ENCODE measurements around the gene BEST3. TPM values are rescaled to one million over a fixed set of nuclear protein-coding genes. Genes with fewer than 3 reads are reported as not detected.

Gene BEST3
- total RNA-seq, 6 experiments from 2014 or later = not detected

GRCh38 chr12:69685810-69686209, 13.3 kb downstream of the BEST3 start:
- ATAC-seq (no peak), DNase-seq (no peak)
- Histone ChIP-seq H3K9me3 (no peaks in the 10 kb centered on the region), H3K27ac (no peak overlapping the region), H3K4me3 (no peak overlapping the region), H3K27me3 (no peaks in the 10 kb centered on the region), H3K4me1 (no peaks in the 10 kb centered on the region), H3K36me3 (no peaks in the 10 kb centered on the region)
- 100% methylated on average over 2 of the region's 2 CpGs for WGBS (ENCODE audit: insufficient coverage, low coverage, low lambda C conversion rate, missing lambda C conversion rate)
- intact Hi-C loops (cut with DNase I) = no loop called here
- TF ChIP-seq CTCF (IDR thresholded peaks at IDR 0.05) (no peak), POLR2A (IDR thresholded peaks at IDR 0.05) (no peak)

DNA sequence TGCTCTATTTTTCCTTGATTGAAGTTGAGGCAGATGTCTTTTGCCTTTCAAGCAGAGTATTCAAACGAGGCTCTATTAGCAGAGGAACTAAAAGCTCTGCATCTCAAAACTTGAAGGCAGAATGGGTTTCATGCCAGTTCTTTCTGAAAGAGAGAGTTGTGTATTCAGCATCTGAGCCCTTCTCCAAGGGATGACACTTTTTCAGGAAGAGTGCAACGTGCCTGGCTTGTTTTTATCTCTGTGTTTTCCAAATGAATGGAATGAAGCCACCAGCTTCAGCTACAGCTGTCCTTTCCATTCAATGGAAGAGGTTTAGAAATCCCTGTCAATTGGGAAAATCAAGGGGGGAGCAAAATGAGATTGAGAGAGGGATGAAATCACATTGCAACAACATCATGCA, 14.6 kb downstream of the BEST3 start:
- H3K27ac ChIP-seq = no peak overlapping the region
- H3K4me3 ChIP-seq = no peak overlapping the region
- TF ChIP-seq CTCF (IDR thresholded peaks at IDR 0.05) = no peak
- TF ChIP-seq POLR2A (IDR thresholded peaks at IDR 0.05) = no peak
- H3K27me3 ChIP-seq = no peaks in the 10 kb centered on the region
- no peak for DNase-seq
- no peaks in the 10 kb centered on the region for H3K9me3 ChIP-seq
- intact Hi-C loops (cut with DNase I) = no loop called here
- H3K36me3 ChIP-seq = no peaks in the 10 kb centered on the region
- no peaks in the 10 kb centered on the region for H3K4me1 ChIP-seq
- no peak for ATAC-seq
- whole genome bisulfite sequencing (ENCODE audit: insufficient coverage, low coverage, low lambda C conversion rate, missing lambda C conversion rate) = 34% methylated on average over 2 of the region's 2 CpGs

GRCh38 chr12:69682110-69682755, 16.9 kb downstream of the BEST3 start:
- Histone ChIP-seq H3K4me3 (no peak overlapping the region), H3K9me3 (no peaks in the 10 kb centered on the region), H3K36me3 (no peaks in the 10 kb centered on the region), H3K4me1 (no peaks in the 10 kb centered on the region), H3K27ac (no peak overlapping the region), H3K27me3 (no peaks in the 10 kb centered on the region)
- 75% methylated on average over 2 of the region's 2 CpGs for WGBS (ENCODE audit: insufficient coverage, low coverage, low lambda C conversion rate, missing lambda C conversion rate)
- TF ChIP-seq CTCF (IDR thresholded peaks at IDR 0.05) (no peak), POLR2A (IDR thresholded peaks at IDR 0.05) (no peak)
- intact Hi-C loops (cut with DNase I) = no loop called here
- ATAC-seq = peak; percentile 39 to 64 (median 54)
- no peak for DNase-seq

DNA sequence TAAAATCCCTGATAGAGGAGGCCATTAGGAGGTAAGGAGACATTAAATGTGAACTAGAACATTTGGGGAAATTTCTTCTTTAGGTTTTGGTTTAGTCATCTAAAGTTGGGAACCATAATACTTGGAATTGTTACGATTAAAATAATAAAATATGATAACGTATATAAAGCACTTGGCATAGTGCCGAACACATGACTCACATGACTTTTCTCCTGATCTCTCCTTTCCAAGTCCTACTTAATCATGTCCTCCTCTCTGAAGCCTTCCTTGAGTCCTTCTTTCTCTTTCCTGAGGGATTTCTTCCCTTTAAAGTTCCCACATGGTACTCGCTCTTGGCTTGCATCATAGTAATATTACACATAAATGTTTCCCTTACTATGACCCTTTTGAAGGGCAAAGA, 20.0 kb downstream of the BEST3 start:
- Histone ChIP-seq H3K4me3 (no peak overlapping the region), H3K36me3 (no peaks in the 10 kb centered on the region), H3K4me1 (no peaks in the 10 kb centered on the region), H3K9me3 (no peaks in the 10 kb centered on the region), H3K27me3 (no peaks in the 10 kb centered on the region), H3K27ac (no peak overlapping the region)
- ATAC-seq (no peak), DNase-seq (no peak)
- intact Hi-C loops (cut with DNase I) = no loop called here
- 82% methylated on average over 4 of the region's 4 CpGs for WGBS (ENCODE audit: insufficient coverage, low coverage, low lambda C conversion rate, missing lambda C conversion rate)
- TF ChIP-seq POLR2A (IDR thresholded peaks at IDR 0.05) = no peak
- TF ChIP-seq CTCF (IDR thresholded peaks at IDR 0.05) = no peak
